CD4-positive, CD25-positive, alpha-beta regulatory T cell (primary cell): Measurements from ENCODE around the gene ST3GAL3. TPM values are rescaled to one million over a fixed set of nuclear protein-coding genes. Genes with fewer than 3 reads are reported as not detected.

Source experiments
- ATAC-seq, 2 donors: fragments of 150-1000 bp; cut with Tn5 transposase; one replicate each; pipeline ENCODE4 v1.10.0; 2021; ENCODE audit warnings: low read depth in 2 of 2, moderate number of reproducible peaks in 2 of 2, moderate library complexity in 1 of 2
- DNase-seq, 3 donors: peaks; one replicate each; pipeline versions ENCODE4 v3.0.0 to v3.0.0-alpha.2; 2012 to 2022; ENCODE audit warnings: mixed read lengths in 1 of 3
- H3K27ac ChIP-seq: one replicate; pipeline ENCODE4 v1.7.0; 2013; ENCODE audit warnings: mild to moderate bottlenecking, low read length; ENCODE audit not compliant: insufficient read depth, poor library complexity, severe bottlenecking
- H3K27me3 ChIP-seq: one replicate; pipeline ENCODE4 v1.7.0; 2013; ENCODE audit warnings: low read length; ENCODE audit not compliant: control insufficient read depth, insufficient read depth
- H3K36me3 ChIP-seq: one replicate; pipeline ENCODE4 v1.7.0; 2013; ENCODE audit warnings: mild to moderate bottlenecking, low read length, moderate library complexity; ENCODE audit not compliant: control insufficient read depth, insufficient read depth
- H3K4me1 ChIP-seq: 2 replicates; pipeline ENCODE4 v1.7.0; 2013; ENCODE audit warnings: mild to moderate bottlenecking, low read length; ENCODE audit not compliant: insufficient read depth, control insufficient read depth, poor library complexity, severe bottlenecking
- H3K4me3 ChIP-seq: one replicate; pipeline ENCODE4 v1.7.0; 2013; ENCODE audit warnings: low read depth, mild to moderate bottlenecking, low read length, moderate library complexity
- H3K9me3 ChIP-seq, 2 experiments: 1 replicate in 1 of 2; 2 replicates in 1 of 2; pipeline ENCODE4 v1.7.0; 2013; ENCODE audit warnings: low read length in 2 of 2, mild to moderate bottlenecking in 1 of 2, moderate library complexity in 1 of 2; ENCODE audit not compliant: control insufficient read depth in 2 of 2
- H3K27ac Mint-ChIP-seq, 3 donors: one replicate each; pipeline ENCODE4 v1.8.0; 2020 to 2022; ENCODE audit warnings: mild to moderate bottlenecking in 3 of 3, mixed read lengths in 3 of 3, moderate library complexity in 2 of 3
- H3K27me3 Mint-ChIP-seq: one replicate; pipeline ENCODE4 v1.8.0; 2022; ENCODE audit warnings: mild to moderate bottlenecking, mixed read lengths
- H3K36me3 Mint-ChIP-seq: one replicate; pipeline ENCODE4 v1.8.0; 2020; ENCODE audit warnings: mixed read lengths
- H3K4me1 Mint-ChIP-seq, 4 donors: one replicate each; pipeline ENCODE4 v1.8.0; 2020 to 2022; ENCODE audit warnings: mixed read lengths in 4 of 4, mild to moderate bottlenecking in 1 of 4
- H3K4me3 Mint-ChIP-seq, 4 donors: one replicate each; pipeline ENCODE4 v1.8.0; 2020 to 2022; ENCODE audit warnings: mild to moderate bottlenecking in 4 of 4, mixed read lengths in 4 of 4, moderate library complexity in 3 of 4
- H3K9me3 Mint-ChIP-seq, 7 donors: one replicate each; pipeline ENCODE4 v1.8.0; 2020 to 2022; ENCODE audit warnings: mixed read lengths in 7 of 7, mild to moderate bottlenecking in 3 of 7, moderate library complexity in 2 of 7
- polyA plus RNA-seq, 4 donors: library from polyadenylated mRNA; unstranded; fragments of 300-500 nt; fragmentation: Illumina TruSeq; gene quantifications; one replicate each; pipeline ENCODE4 v1.2.3, GENCODE V29; 2021
- total RNA-seq: library from RNA; stranded (reverse); gene quantifications from one replicate; pipeline ENCODE4 v1.2.3, GENCODE V29; 2022

Gene ST3GAL3
- total and polyA plus RNA-seq, 5 donors from 2014 or later, result 5.7 to 25.0 (median 8.5) TPM

- H3K4me1 Mint-ChIP-seq, result peaks cover 0 to 28% (median 11%) of the 10 kb centered on the region in 4 donors
- no peaks in the 10 kb centered on the region for H3K36me3 Mint-ChIP-seq
- no peaks in the 10 kb centered on the region for H3K9me3 Mint-ChIP-seq
- no peak overlapping the region for H3K27ac ChIP-seq
- H3K4me3 ChIP-seq, result no peak overlapping the region
- DNase-seq (peak in 1 of 3 donors; percentile 14), ATAC-seq (no peak)
- H3K27me3 Mint-ChIP-seq, result peaks cover 34% of the 10 kb centered on the region
- H3K9me3 ChIP-seq, result no peaks in the 10 kb centered on the region
- H3K4me1 ChIP-seq, result peaks cover 22% of the 10 kb centered on the region
- H3K4me3 Mint-ChIP-seq, result peak overlapping the region in 1 of 4 donors; percentile 13
- peak overlapping the region; percentile 27 to 54 (median 42) for H3K27ac Mint-ChIP-seq
- peaks cover 10% of the 10 kb centered on the region for H3K27me3 ChIP-seq
- no peaks in the 10 kb centered on the region for H3K36me3 ChIP-seq
Observed at GRCh38 chr1:43932786-43933385, 225.6 kb downstream of the ST3GAL3 start.

- Histone ChIP-seq H3K27me3 (peaks cover 10% of the 10 kb centered on the region), H3K4me3 (no peak within 1 kb of the TSS), H3K4me1 (peaks cover 22% of the 10 kb centered on the region), H3K27ac (no peak within 1 kb of the TSS), H3K36me3 (no peaks in the 10 kb centered on the region), H3K9me3 (no peaks in the 10 kb centered on the region)
- H3K9me3 Mint-ChIP-seq, result no peaks in the 10 kb centered on the region
- peaks cover 4% of the 10 kb centered on the region for H3K36me3 Mint-ChIP-seq
- peaks cover 34% of the 10 kb centered on the region for H3K27me3 Mint-ChIP-seq
- H3K4me3 Mint-ChIP-seq, result peak within 1 kb of the TSS; percentile 13 to 66 (median 57)
- DNase-seq (no peak), ATAC-seq (no peak)
- H3K4me1 Mint-ChIP-seq, result peaks cover 0 to 28% (median 12%) of the 10 kb centered on the region in 4 donors
- peak within 1 kb of the TSS; percentile 27 to 54 (median 42) for H3K27ac Mint-ChIP-seq
Observed at GRCh38 chr1:43933386-43934100, 226.2 kb downstream of the ST3GAL3 start, which contains the start of gene ARTN. ARTN (plus strand) TSS chr1:43933801; CDS start chr1:43935657, 1,856 bp downstream.

- H3K4me1 ChIP-seq, result peaks cover 22% of the 10 kb centered on the region
- peaks cover 4% of the 10 kb centered on the region for H3K36me3 Mint-ChIP-seq
- H3K4me3 Mint-ChIP-seq, result peak overlapping the region in 3 of 4 donors; percentile 50 to 66 (median 64)
- ATAC-seq, result peak in 1 of 2 donors; percentile 35
- H3K4me1 Mint-ChIP-seq, result peaks cover 0 to 28% (median 12%) of the 10 kb centered on the region in 4 donors
- no peak overlapping the region for H3K27ac Mint-ChIP-seq
- H3K9me3 Mint-ChIP-seq, result no peaks in the 10 kb centered on the region
- H3K4me3 ChIP-seq, result no peak overlapping the region
- peaks cover 10% of the 10 kb centered on the region for H3K27me3 ChIP-seq
- no peak overlapping the region for H3K27ac ChIP-seq
- H3K36me3 ChIP-seq, result no peaks in the 10 kb centered on the region
- peak; percentile 29 to 46 (median 32) for DNase-seq
- H3K9me3 ChIP-seq, result no peaks in the 10 kb centered on the region
- H3K27me3 Mint-ChIP-seq, result peaks cover 34% of the 10 kb centered on the region
Observed at GRCh38 chr1:43934101-43934985, 227.0 kb downstream of the ST3GAL3 start.

- Mint-ChIP-seq H3K9me3 (no peaks in the 10 kb centered on the region), H3K36me3 (peaks cover 9% of the 10 kb centered on the region), H3K4me1 (peaks cover 0 to 30% (median 15%) of the 10 kb centered on the region in 4 donors), H3K27ac (peak overlapping the region in 1 of 3 donors; percentile 20), H3K27me3 (peaks cover 34% of the 10 kb centered on the region), H3K4me3 (peak overlapping the region in 1 of 4 donors; percentile 64)
- no peak overlapping the region for H3K27ac ChIP-seq
- H3K9me3 ChIP-seq, result no peaks in the 10 kb centered on the region
- H3K36me3 ChIP-seq, result no peaks in the 10 kb centered on the region
- peaks cover 10% of the 10 kb centered on the region for H3K27me3 ChIP-seq
- DNase-seq (no peak), ATAC-seq (no peak)
- no peak overlapping the region for H3K4me3 ChIP-seq
- H3K4me1 ChIP-seq, result peaks cover 22% of the 10 kb centered on the region
Observed at GRCh38 chr1:43934986-43935324, 227.6 kb downstream of the ST3GAL3 start.

GRCh38 chr1:43935711-43936427, 228.5 kb downstream of the ST3GAL3 start:
- DNase-seq (no peak), ATAC-seq (no peak)
- peaks cover 0 to 30% (median 15%) of the 10 kb centered on the region in 4 donors for H3K4me1 Mint-ChIP-seq
- H3K9me3 Mint-ChIP-seq, result no peaks in the 10 kb centered on the region
- no peak overlapping the region for H3K27ac Mint-ChIP-seq
- Histone ChIP-seq H3K4me3 (no peak overlapping the region), H3K27me3 (peaks cover 10% of the 10 kb centered on the region), H3K36me3 (no peaks in the 10 kb centered on the region), H3K4me1 (peaks cover 22% of the 10 kb centered on the region), H3K9me3 (no peaks in the 10 kb centered on the region), H3K27ac (no peak overlapping the region)
- H3K36me3 Mint-ChIP-seq, result peaks cover 13% of the 10 kb centered on the region
- H3K4me3 Mint-ChIP-seq, result peak overlapping the region in 1 of 4 donors; percentile 62
- peaks cover 34% of the 10 kb centered on the region for H3K27me3 Mint-ChIP-seq

- Mint-ChIP-seq H3K9me3 (no peaks in the 10 kb centered on the region), H3K27me3 (peaks cover 34% of the 10 kb centered on the region), H3K27ac (no peak overlapping the region), H3K4me3 (peak overlapping the region in 3 of 4 donors; percentile 35 to 53 (median 46)), H3K36me3 (peaks cover 13% of the 10 kb centered on the region), H3K4me1 (peaks cover 0 to 30% (median 15%) of the 10 kb centered on the region in 4 donors)
- peaks cover 10% of the 10 kb centered on the region for H3K27me3 ChIP-seq
- ATAC-seq, result peak; percentile 41
- no peaks in the 10 kb centered on the region for H3K9me3 ChIP-seq
- no peaks in the 10 kb centered on the region for H3K36me3 ChIP-seq
- no peak overlapping the region for H3K4me3 ChIP-seq
- peaks cover 22% of the 10 kb centered on the region for H3K4me1 ChIP-seq
- DNase-seq, result peak in 1 of 3 donors; percentile 43
- no peak overlapping the region for H3K27ac ChIP-seq
Observed at GRCh38 chr1:43936431-43937151, 229.3 kb downstream of the ST3GAL3 start.
